Measurements from ENCODE around the gene SLC37A3.
"Not testable (repeated sequence)": the region's sequence is repeated elsewhere in the genome, so short reads cannot be mapped to it uniquely, and the experiment has no call there.

SLC37A3 gene

DNA sequence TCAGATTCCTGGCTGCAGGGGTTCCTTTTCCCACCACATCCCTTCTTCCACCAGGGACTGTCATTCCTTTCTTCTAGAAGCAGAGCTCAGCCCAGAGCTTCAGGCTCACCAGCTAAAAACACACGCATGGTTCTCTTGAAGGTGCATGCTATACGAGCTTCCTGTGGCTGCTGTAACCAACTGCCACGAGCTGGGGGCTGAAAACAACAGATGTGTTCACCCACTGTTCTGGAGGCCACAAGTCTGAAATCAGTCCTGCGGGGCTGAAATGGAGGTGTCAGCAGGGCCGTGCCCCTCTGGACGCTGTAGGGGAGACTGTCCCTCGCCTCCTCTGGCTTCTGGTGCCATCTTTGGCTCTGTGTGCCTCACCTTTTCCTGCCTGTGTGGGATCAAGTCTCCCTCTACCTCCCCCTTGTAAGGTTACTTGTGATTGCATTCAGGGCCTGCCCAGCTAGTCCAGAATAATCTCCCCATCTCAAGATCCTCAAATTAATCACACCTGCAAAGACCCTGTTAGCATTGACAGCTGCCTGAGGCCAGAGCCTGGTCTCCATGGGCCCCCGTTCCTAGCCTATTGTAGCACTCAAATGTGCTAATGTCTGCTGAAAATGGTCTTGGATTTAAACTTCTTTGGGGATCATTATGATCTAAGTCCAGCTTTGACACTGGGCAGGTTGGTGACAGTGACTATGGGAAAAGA is 19.3 kb upstream of the SLC37A3 start:
- Mint-ChIP-seq H3K36me3 (peaks cover 2 to 8% of the 10 kb centered on the region in 2 donors), H3K27ac (no peak overlapping the region), H3K27me3 (no peaks in the 10 kb centered on the region), H3K9me3 (no peaks in the 10 kb centered on the region), H3K4me3 (no peak overlapping the region), H3K4me1 (peaks cover 0 to 9% of the 10 kb centered on the region in 2 donors)
- ATAC-seq (replicated peaks) (peak in 1 of 2 donors; percentile 56), DNase-seq (no peak)

DNA sequence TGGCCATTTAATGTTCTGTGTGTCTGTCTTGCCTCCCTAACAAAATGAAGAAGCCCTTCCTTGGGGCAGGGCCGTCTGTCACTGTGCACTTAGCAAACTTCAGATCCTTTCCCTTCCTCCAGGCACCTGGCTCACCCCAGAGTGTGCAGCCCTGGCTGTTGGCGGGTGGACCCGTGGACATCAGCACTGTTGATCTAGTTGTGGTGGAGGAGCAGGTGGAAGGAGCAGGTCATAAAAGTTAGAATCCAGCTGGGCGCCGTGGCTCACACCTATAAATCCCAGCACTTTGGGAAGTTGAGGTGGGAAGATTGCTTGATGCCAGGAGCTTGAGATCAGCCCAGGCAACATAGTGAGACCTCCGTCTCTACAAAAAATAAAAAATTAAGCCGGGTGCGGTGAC is 18.2 kb upstream of the SLC37A3 start:
- Mint-ChIP-seq H3K9me3 (no peaks in the 10 kb centered on the region), H3K36me3 (peaks cover 7 to 8% of the 10 kb centered on the region in 2 donors), H3K27me3 (no peaks in the 10 kb centered on the region), H3K4me3 (no peak overlapping the region), H3K4me1 (peaks cover 0 to 9% of the 10 kb centered on the region in 2 donors), H3K27ac (no peak overlapping the region)
- ATAC-seq (replicated peaks), result no peak
- no peak for DNase-seq

DNA sequence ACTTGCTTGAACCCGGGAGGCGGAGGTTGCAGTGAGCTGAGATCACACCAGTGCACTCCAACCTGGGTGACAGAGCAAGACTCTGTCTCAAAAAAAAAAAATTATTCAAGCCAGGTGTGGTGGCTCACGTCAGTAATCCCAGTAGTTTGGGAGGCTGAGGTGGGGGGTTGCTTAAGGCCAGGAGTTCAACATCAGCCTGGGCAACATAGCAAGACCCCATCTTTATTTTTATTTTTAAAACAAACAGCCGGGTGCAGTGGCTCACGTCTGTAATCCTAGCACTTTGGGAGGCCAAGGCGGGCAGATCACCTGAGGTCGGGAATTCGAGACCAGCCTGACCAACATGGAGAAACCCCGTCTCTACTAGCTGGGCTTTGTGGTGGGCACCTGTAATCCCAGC is 17.5 kb upstream of the SLC37A3 start:
- not testable (repeated sequence) for DNase-seq; H3K36me3 Mint-ChIP-seq; H3K27ac Mint-ChIP-seq; H3K4me3 Mint-ChIP-seq; ATAC-seq (replicated peaks); H3K27me3 Mint-ChIP-seq; H3K4me1 Mint-ChIP-seq; H3K9me3 Mint-ChIP-seq

- no peak for ATAC-seq (replicated peaks)
- Mint-ChIP-seq H3K4me1 (peaks cover 0 to 9% of the 10 kb centered on the region in 2 donors), H3K27ac (no peak overlapping the region), H3K36me3 (peaks cover 7 to 8% of the 10 kb centered on the region in 2 donors), H3K4me3 (no peak overlapping the region), H3K9me3 (no peaks in the 10 kb centered on the region), H3K27me3 (no peaks in the 10 kb centered on the region)
- DNase-seq, result no peak
Observed at GRCh38 chr7:140415361-140415760, 17.0 kb upstream of the SLC37A3 start.

DNA sequence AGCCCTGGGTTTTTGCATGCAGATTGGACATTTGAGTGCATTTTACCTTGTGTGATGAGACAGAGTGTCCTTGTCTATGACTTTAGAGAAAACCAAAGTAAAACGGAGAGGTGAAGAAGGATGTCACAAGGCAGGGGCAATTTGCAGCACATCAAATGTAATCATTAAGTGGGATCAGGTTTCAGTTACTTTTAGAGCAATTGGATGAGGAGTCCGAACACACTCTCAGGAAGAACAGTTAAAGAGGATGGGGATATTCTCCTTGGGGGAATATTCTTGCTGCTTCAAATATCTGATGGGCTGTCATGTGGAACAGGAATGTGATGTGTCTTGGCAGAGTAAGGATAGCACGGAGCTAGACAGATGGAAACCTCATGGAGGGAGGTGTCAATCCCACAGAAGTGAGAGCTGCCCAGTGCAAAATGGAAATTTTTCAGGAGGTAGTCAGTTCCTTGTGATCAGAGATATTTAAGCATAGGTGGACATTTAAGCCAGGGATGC is 6.3 kb upstream of the SLC37A3 start:
- H3K4me3 Mint-ChIP-seq, result peak overlapping the region; percentile 97 to 98
- peak overlapping the region; percentile 97 for H3K27ac Mint-ChIP-seq
- no peaks in the 10 kb centered on the region for H3K27me3 Mint-ChIP-seq
- H3K4me1 Mint-ChIP-seq, result peaks cover 13 to 23% of the 10 kb centered on the region in 2 donors
- peaks cover 4 to 13% of the 10 kb centered on the region in 2 donors for H3K36me3 Mint-ChIP-seq
- no peak for ATAC-seq (replicated peaks)
- H3K9me3 Mint-ChIP-seq, result peaks cover 0 to 6% of the 10 kb centered on the region in 2 donors
- no peak for DNase-seq

- Mint-ChIP-seq H3K36me3 (peaks cover 4 to 13% of the 10 kb centered on the region in 2 donors), H3K27me3 (no peaks in the 10 kb centered on the region), H3K4me1 (peaks cover 13 to 23% of the 10 kb centered on the region in 2 donors), H3K27ac (peak within 1 kb of the TSS; percentile 97), H3K9me3 (peaks cover 0 to 6% of the 10 kb centered on the region in 2 donors), H3K4me3 (peak within 1 kb of the TSS; percentile 97 to 98)
- DNase-seq (peak; percentile 13), ATAC-seq (replicated peaks) (peak; percentile 80 to 82)
Observed at GRCh38 chr7:140403878-140404564, 5.7 kb upstream of the SLC37A3 start, which contains the start of gene RAB19. Gene RAB19 (plus strand): TSS chr7:140404058. CDS start chr7:140407647, 3,589 bp downstream.

DNA sequence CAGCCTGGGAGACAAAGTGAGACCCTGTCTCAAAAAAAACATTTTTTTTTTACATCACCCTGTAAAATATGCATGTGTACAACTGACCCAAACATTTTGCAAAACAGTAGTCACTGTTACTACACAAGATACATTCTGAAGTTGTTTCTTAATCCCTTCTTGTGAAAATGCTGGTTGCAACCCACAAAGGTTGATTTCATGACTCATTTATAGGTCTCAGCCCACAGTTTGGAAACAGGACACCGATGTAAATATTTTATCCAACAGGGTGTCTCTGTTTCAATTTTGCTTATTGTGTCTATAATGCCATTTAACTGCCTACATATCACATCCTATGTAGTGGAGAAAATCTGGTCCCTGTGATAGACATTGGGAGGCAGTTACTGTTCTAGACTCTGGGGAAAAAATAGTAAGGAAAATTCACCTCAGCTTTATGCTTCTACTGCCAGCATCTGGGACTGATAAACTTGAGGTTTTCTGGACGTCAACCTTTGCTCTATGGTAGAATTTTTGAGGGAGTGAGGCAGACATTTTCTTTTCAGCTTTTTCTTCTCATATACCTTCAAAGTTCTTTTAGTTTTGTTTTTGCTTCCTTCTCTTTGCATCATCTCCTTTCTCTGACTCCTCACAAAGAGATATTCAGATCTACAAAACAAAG is 4.0 kb upstream of the SLC37A3 start:
- Mint-ChIP-seq H3K27ac (no peak overlapping the region), H3K27me3 (no peaks in the 10 kb centered on the region), H3K9me3 (peaks cover 0 to 6% of the 10 kb centered on the region in 2 donors), H3K36me3 (peaks cover 0 to 10% of the 10 kb centered on the region in 2 donors), H3K4me3 (no peak overlapping the region), H3K4me1 (peaks cover 15 to 34% of the 10 kb centered on the region in 2 donors)
- DNase-seq (no peak), ATAC-seq (replicated peaks) (no peak)

DNA sequence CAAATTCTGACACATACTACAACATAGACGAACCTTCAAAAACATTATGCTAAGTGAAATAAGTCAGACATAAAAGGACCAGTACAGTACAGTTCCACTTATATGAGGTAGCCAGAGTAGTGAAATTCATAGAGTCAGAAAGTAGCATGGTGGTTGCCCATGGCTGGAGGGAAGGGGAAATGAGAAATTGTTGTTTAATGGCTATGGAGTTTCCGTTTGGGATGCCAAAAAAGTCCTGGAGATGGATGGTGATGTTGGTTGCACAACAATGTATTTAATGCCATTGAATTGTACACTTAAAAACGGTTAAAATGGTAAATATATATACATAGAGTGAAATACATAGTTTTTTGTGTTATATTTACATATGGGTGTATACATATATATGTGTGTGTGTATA is 2.1 kb upstream of the SLC37A3 start:
- no peak overlapping the region for H3K4me3 Mint-ChIP-seq
- no peak overlapping the region for H3K27ac Mint-ChIP-seq
- peaks cover 4 to 14% of the 10 kb centered on the region in 2 donors for H3K36me3 Mint-ChIP-seq
- peaks cover 0 to 6% of the 10 kb centered on the region in 2 donors for H3K9me3 Mint-ChIP-seq
- no peak for ATAC-seq (replicated peaks)
- peaks cover 20 to 43% of the 10 kb centered on the region in 2 donors for H3K4me1 Mint-ChIP-seq
- DNase-seq, result no peak
- H3K27me3 Mint-ChIP-seq, result no peaks in the 10 kb centered on the region

GRCh38 chr7:140398821-140399220 is 491 bp upstream of the SLC37A3 start:
- Mint-ChIP-seq H3K27ac (no peak overlapping the region), H3K9me3 (no peaks in the 10 kb centered on the region)

GRCh38 chr7:140393756-140394306 is 4.5 kb downstream of the SLC37A3 start:
- Mint-ChIP-seq H3K4me3 (no peak overlapping the region), H3K4me1 (peaks cover 12 to 20% of the 10 kb centered on the region in 2 donors), H3K27ac (no peak overlapping the region), H3K9me3 (no peaks in the 10 kb centered on the region), H3K36me3 (peaks cover 4 to 7% of the 10 kb centered on the region in 2 donors), H3K27me3 (no peaks in the 10 kb centered on the region)
- DNase-seq (no peak), ATAC-seq (replicated peaks) (no peak)

More at GRCh38 chr7:140398821-140399220, 491 bp upstream of the SLC37A3 start:
- Mint-ChIP-seq H3K4me3 (peak overlapping the region in 1 of 2 donors; percentile 93), H3K36me3 (peaks cover 4 to 7% of the 10 kb centered on the region in 2 donors), H3K4me1 (peaks cover 10 to 33% of the 10 kb centered on the region in 2 donors), H3K27me3 (no peaks in the 10 kb centered on the region)
- no peak for DNase-seq
- no peak for ATAC-seq (replicated peaks)

DNA sequence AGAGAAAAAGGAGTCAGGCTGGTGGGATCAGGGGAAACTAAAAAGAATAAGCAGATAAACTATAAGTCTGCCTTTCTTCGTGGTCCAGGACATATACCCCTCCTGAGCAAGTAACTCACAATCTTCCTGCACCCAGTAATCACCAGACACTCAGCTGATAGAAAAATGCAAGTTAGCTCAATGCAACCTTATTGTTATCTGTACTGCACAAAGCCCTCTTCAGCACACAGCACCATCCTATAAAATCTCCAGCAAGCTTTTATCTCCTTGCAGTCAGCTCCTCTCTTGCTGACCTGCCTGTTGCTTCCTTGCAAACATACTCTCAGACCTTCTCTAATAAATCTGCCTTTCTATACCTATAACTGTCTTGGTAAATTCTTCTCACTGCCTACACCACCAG is 6.7 kb downstream of the SLC37A3 start:
- H3K9me3 Mint-ChIP-seq, result no peaks in the 10 kb centered on the region
- no peaks in the 10 kb centered on the region for H3K27me3 Mint-ChIP-seq
- H3K36me3 Mint-ChIP-seq, result peaks cover 4 to 7% of the 10 kb centered on the region in 2 donors
- H3K4me3 Mint-ChIP-seq, result no peak overlapping the region
- ATAC-seq (replicated peaks) (no peak), DNase-seq (no peak)
- no peak overlapping the region for H3K27ac Mint-ChIP-seq
- peaks cover 8 to 11% of the 10 kb centered on the region in 2 donors for H3K4me1 Mint-ChIP-seq

DNA sequence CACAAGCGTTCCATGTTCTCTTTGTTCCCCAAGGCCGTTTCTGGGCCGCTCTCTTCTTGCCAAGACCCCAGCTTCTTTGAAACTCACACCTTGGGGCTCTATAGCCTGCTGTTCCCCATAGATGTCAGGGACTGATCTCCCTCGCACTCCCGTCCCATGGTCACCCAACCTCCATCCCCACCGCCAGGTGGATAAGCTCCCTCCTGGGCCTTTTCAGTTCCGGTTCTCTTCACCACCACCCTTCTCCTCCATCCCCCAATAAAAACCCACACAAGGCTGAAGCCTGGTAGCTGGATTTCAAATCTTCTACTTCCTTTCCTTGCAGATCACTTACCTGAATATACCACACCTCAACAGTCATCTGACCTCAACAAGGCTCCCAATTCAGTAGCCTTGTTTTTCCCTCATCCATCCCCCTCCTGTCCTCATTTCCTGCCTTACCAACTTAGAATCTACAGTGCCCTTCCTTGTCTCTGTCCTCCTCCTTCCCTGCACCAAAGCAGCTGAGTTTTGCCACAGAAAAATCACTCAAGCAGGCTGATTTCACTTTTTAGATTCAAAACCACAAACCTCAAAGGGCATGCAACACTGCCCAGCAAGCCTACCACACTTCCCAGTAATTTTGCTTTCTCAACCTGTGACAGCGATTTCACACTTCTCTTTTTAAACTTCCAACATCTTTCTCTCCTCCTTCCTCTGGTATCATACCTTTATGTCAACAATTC is 7.7 kb downstream of the SLC37A3 start:
- no peaks in the 10 kb centered on the region for H3K9me3 Mint-ChIP-seq
- no peak overlapping the region for H3K27ac Mint-ChIP-seq
- H3K36me3 Mint-ChIP-seq, result peaks cover 0 to 1% of the 10 kb centered on the region in 2 donors

DNA sequence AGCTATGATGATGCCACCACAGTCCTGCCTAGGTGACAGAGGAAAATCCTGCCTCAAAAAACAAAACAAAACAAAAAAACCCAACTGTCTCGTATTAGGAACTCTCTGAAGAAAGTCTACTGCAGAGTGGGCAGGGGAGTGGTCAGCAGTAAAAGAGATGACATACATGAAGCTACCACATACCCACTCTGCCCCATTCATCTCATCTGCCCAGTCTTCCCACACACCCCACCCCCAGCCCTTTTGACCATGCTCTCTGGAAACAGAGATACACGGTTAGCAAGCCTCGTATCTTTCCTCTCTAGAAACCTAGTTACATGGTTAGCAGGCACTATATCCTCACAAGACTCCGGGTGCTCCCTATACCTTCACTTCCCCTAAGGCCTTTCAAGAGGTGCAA is 8.3 kb downstream of the SLC37A3 start:
- DNase-seq, result peak; percentile 31
- Mint-ChIP-seq H3K27me3 (no peaks in the 10 kb centered on the region), H3K36me3 (peaks cover 0 to 5% of the 10 kb centered on the region in 2 donors), H3K27ac (no peak overlapping the region), H3K4me1 (peaks cover 6 to 7% of the 10 kb centered on the region in 2 donors), H3K9me3 (no peaks in the 10 kb centered on the region), H3K4me3 (no peak overlapping the region)
- peak; percentile 36 to 53 for ATAC-seq (replicated peaks)

More for the DNA sequence above, 7.7 kb downstream of the SLC37A3 start:
- ATAC-seq (replicated peaks) (peak; percentile 81 to 87), DNase-seq (peak; percentile 64)
- Mint-ChIP-seq H3K4me1 (peaks cover under 1 to 6% of the 10 kb centered on the region in 2 donors), H3K4me3 (no peak overlapping the region), H3K27me3 (no peaks in the 10 kb centered on the region)

Measured in stimulated activated naive B cell treated with anti-CD40 and anti-IgM and Interleukin-4, amounts not matched to agents 10 μg/mL and 1 μg/mL and 100 μg/mL, for 72 hours (primary cell).